Activated CD4-positive, alpha-beta T cell treated with anti-CD3 and anti-CD28 coated beads for 36 hours (primary cell): ENCODE measurements around the gene ABCA13. TPM values are rescaled to one million over a fixed set of nuclear protein-coding genes. Genes with fewer than 3 reads are reported as not detected.

ENCODE experiments used
- ATAC-seq: fragments of 200-7000 bp; cut with Tn5 transposase; one replicate; pipeline ENCODE4 v1.10.0; 2021; ENCODE audit warnings: mild to moderate bottlenecking, moderate library complexity
- CTCF ChIA-PET: fragments of 350-600 bp; sonication (Branson Sonifier 250); formaldehyde crosslinking; loops from one replicate; lab custom pipeline; 2021; ENCODE audit warnings: antibody characterized with exemption; lab: Charles Lee
- POLR2A ChIA-PET: fragments of 350-600 bp; sonication (Branson Sonifier 250); formaldehyde crosslinking; loops from one replicate; lab custom pipeline; 2021; ENCODE audit warnings: antibody characterized with exemption, inconsistent platforms; lab: Charles Lee
- DNase-seq: peaks from one replicate; pipeline ENCODE4 v3.0.0-alpha.2; 2020
- H3K27ac Mint-ChIP-seq: one replicate; pipeline ENCODE4 v1.8.0; 2021; ENCODE audit warnings: mixed read lengths
- H3K27me3 Mint-ChIP-seq: one replicate; pipeline ENCODE4 v1.8.0; 2021; ENCODE audit warnings: mixed read lengths
- H3K36me3 Mint-ChIP-seq: one replicate; pipeline ENCODE4 v1.8.0; 2021; ENCODE audit warnings: low read depth, mixed read lengths
- H3K4me1 Mint-ChIP-seq: one replicate; pipeline ENCODE4 v1.8.0; 2021; ENCODE audit warnings: mixed read lengths
- H3K4me3 Mint-ChIP-seq: one replicate; pipeline ENCODE4 v1.8.0; 2021; ENCODE audit warnings: mild to moderate bottlenecking, moderate library complexity, mixed read lengths
- H3K9me3 Mint-ChIP-seq: one replicate; pipeline ENCODE4 v1.8.0; 2021; ENCODE audit warnings: low read depth, mixed read lengths
- intact Hi-C, 2 experiments: fragments of 100-400 bp; cut with DNase I in 1 of 2; cut with micrococcal nuclease in 1 of 2; formaldehyde crosslinking; loops; one replicate each; pipeline versions ENCODE4 v1.14.2 to v1.15.1; 2022 to 2024; cut with DNase I, micrococcal nuclease
- total RNA-seq, 2 experiments: library from RNA; stranded (reverse); gene quantifications; one replicate each; pipeline ENCODE4 v1.2.3, GENCODE V29; 2021

Gene ABCA13
- total RNA-seq, 2 experiments from 2014 or later = not detected

DNA sequence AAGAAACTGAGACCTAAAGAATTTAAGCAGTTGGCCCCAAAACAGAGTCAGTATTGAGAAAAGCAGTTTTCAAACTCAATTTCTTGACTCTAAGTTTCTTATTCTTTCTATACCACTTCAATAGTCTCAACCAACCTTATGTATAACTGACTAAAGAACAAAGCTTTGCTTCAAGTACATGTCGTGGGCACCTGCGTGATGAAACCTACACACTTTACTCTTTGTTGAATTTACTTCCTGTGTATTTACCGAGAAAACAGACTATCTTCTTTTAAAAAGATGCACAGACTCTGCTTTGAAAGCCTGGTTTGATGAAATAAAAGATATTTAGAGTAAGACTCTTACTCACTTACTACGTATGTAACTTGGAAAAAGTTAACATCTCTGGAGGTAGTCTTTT lies 455.9 kb downstream of the ABCA13 start:
- H3K27me3 Mint-ChIP-seq = no peaks in the 10 kb centered on the region
- H3K27ac Mint-ChIP-seq = no peak overlapping the region
- POLR2A ChIA-PET = no interaction called here
- DNase-seq = no peak
- intact Hi-C loops = no loop called here
- ATAC-seq = no peak
- H3K36me3 Mint-ChIP-seq = no peaks in the 10 kb centered on the region
- peaks cover 6% of the 10 kb centered on the region for H3K4me1 Mint-ChIP-seq
- H3K4me3 Mint-ChIP-seq = no peak overlapping the region
- CTCF ChIA-PET = no interaction called here
- no peaks in the 10 kb centered on the region for H3K9me3 Mint-ChIP-seq

DNA sequence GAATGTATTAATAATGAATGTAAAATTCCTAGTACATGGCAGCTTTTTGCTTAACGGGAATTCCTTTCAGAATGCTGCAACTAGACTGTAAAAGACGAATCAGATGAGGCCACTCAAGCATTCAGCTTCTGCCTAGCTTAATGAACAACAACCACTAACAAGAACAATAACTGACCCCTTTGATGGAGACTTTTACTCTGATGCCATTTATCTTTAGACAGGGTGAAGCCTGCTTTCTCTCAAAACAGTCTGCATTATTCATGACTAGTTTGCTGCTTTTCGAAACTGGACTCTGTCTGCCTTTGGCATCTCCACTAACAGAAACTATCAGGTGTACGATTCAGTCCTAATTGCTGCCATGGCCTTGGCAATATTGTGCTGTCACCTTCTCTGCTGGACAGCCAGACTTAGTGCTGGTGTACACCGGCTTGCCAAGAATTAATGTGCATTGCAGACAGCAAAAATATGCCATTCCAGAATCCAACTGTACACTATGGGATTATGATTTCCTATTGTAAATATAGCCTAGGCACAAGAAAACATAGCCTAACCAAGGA lies 457.6 kb downstream of the ABCA13 start:
- intact Hi-C loops = no loop called here
- H3K4me3 Mint-ChIP-seq = no peak overlapping the region
- ATAC-seq = no peak
- no peak overlapping the region for H3K27ac Mint-ChIP-seq
- CTCF ChIA-PET = no interaction called here
- peaks cover 6% of the 10 kb centered on the region for H3K4me1 Mint-ChIP-seq
- H3K9me3 Mint-ChIP-seq = no peaks in the 10 kb centered on the region
- POLR2A ChIA-PET = no interaction called here
- no peaks in the 10 kb centered on the region for H3K27me3 Mint-ChIP-seq
- no peak for DNase-seq
- no peaks in the 10 kb centered on the region for H3K36me3 Mint-ChIP-seq

DNA sequence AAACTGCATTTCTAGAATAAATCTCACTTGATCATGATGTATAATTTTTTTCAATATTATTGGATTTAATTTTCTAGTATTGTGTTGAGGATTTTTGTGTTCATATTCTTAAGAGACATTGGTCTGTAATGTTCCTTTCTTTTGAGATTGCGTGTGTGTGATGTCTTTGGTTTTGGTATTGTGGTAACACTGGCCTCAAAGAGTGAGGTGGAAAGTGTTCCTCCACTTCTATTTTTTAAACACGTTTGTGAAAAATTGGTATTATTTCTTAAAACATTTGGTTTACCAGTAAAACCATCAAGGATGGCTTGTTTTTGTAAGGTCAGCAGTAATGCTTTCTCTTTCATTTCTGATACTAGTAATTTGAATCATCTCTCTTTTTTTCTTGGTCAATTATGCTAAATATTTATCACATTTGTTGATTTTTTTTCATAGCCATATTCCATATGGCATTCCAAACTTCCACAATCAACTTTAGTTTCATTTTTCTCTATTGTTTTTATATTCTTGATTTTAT lies 462.9 kb downstream of the ABCA13 start:
- Mint-ChIP-seq H3K27ac (no peak overlapping the region), H3K36me3 (no peaks in the 10 kb centered on the region), H3K9me3 (no peaks in the 10 kb centered on the region), H3K4me3 (no peak overlapping the region), H3K27me3 (no peaks in the 10 kb centered on the region), H3K4me1 (no peaks in the 10 kb centered on the region)
- CTCF ChIA-PET = no interaction called here
- ATAC-seq (no peak), DNase-seq (no peak)
- POLR2A ChIA-PET = no interaction called here
- intact Hi-C loops = no loop called here

DNA sequence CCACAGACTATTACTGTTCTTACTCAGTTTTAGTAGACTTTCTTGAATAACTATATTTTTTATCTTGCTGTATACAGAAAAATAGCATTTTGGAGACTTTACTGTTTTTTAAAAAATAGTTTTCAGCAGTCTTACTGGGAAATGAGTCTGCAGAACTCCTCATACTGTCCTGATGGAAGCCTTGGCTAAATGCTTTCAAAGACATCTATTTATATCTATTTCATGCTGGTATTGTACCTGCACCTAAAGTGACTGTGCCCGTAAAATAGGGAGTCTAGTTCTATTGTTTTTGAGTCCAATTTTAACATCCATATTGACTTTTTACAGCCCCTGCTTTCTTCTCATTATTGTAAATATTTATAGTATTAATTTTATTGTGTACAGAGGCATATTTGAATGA lies 464.5 kb downstream of the ABCA13 start:
- ChIA-PET CTCF (interaction anchor here (0.9 kb wide), 1 partner anchor 15 kb away, joined by 4 read pairs; no protein-coding TSS in a partner anchor), POLR2A (no interaction called here)
- Mint-ChIP-seq H3K4me3 (no peak overlapping the region), H3K27ac (no peak overlapping the region), H3K4me1 (no peaks in the 10 kb centered on the region), H3K27me3 (no peaks in the 10 kb centered on the region), H3K36me3 (no peaks in the 10 kb centered on the region), H3K9me3 (no peaks in the 10 kb centered on the region)
- DNase-seq (no peak), ATAC-seq (no peak)
- intact Hi-C loops = no loop called here

DNA sequence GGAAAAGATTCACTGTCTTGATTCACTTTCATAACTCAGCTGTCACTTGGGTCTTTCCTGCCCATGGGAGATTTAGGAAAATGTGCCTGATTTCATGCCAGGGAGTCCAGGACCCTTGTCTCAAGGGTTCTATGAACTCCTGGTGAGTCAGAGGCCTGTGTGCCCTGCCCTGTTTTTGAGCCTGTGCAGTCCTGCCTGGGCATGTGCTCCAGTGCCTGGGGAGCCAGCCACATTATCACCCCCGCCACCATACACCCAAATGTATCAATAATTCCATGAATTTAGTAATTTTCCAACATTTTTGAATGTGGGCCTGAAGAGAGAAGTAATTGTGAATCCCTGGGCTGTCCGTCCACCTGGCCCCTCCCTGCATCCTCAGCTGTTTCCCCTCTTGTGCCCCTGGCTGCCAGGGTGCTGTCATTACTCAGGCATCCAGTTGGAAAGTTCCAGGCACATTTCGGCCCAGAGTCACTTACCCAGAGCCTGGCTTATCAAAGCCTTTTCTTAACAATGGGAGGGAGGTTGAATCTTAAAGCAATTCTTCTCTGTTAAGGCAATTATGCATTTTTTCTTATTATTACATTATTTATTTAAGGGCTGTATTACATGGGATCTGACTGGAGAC lies 465.2 kb downstream of the ABCA13 start:
- Mint-ChIP-seq H3K4me3 (no peak overlapping the region), H3K27ac (no peak overlapping the region), H3K27me3 (no peaks in the 10 kb centered on the region), H3K4me1 (no peaks in the 10 kb centered on the region), H3K36me3 (no peaks in the 10 kb centered on the region), H3K9me3 (no peaks in the 10 kb centered on the region)
- ChIA-PET POLR2A (no interaction called here), CTCF (no interaction called here)
- ATAC-seq (no peak), DNase-seq (no peak)
- intact Hi-C loops = no loop called here

DNA sequence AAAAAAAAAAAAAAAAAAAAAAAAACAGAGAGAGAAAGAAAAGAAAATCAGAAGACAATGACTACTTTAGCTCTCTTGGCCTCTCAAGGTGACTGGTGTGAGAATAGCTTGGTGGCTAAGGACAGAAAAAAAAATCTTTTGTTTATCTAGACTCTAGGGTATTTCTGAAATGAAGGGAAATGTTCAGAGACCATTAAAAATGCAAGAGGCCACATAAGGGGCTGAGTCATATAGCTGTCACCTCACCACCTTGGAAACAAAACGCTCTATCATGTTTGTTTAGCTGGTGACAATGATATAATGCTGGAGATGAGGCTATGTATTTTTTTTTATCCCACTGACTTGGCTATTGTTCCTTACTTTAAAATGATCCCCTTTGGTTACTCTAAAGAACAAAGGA lies 466.1 kb downstream of the ABCA13 start:
- Mint-ChIP-seq H3K27ac (no peak overlapping the region), H3K36me3 (no peaks in the 10 kb centered on the region), H3K9me3 (no peaks in the 10 kb centered on the region), H3K27me3 (no peaks in the 10 kb centered on the region), H3K4me3 (no peak overlapping the region), H3K4me1 (no peaks in the 10 kb centered on the region)
- POLR2A ChIA-PET = no interaction called here
- CTCF ChIA-PET = no interaction called here
- ATAC-seq (no peak), DNase-seq (no peak)
- intact Hi-C loops = no loop called here

DNA sequence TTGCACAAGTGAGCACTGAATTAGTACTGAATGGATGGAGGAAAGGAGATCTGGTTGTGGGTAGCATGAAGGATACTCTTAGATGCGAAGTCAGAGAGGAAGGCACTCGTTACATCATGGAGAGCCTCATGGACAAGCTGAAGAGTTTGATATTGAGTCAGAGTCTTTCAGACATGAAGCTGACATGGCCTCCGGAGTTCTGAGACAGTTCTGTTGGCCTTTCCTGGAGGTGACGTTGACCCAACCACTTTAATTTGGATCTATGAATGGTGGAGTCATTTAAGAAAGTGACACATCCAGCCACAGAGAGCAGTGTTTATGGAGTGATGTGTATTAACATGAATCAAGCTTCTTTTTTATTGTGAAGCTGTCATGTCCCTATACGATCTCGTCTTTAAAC lies 466.8 kb downstream of the ABCA13 start:
- DNase-seq (no peak), ATAC-seq (no peak)
- ChIA-PET CTCF (no interaction called here), POLR2A (no interaction called here)
- Mint-ChIP-seq H3K4me1 (no peaks in the 10 kb centered on the region), H3K27me3 (no peaks in the 10 kb centered on the region), H3K27ac (no peak overlapping the region), H3K4me3 (no peak overlapping the region), H3K9me3 (no peaks in the 10 kb centered on the region), H3K36me3 (no peaks in the 10 kb centered on the region)
- intact Hi-C loops = no loop called here

DNA sequence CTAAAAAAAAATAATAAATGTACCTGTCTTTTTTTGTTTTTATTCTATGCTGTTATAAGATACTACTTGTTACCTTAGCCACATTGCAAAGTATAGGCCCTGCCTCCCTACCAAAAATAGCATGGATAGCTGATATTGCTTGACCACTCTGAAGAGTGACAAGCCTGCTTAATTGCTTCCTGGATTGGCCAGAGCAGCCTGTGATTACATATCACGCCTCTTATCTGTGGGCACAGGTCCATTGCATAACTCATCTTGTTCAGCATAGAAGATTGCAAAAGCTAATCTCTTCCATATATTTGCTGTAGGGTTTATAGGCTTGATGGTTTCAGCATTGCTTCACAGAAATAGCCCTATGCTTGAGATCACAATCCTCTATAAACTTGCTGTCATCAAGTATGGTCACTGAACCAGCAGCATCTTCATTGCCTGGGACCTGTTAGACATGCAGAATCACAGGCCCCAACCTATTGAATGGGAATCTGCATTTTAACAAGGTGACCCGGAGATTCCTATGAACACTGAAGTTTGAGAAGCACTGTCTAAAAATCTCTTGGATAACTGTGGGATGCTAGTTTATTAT lies 472.3 kb downstream of the ABCA13 start:
- H3K4me3 Mint-ChIP-seq = no peak overlapping the region
- intact Hi-C loops = no loop called here
- no peaks in the 10 kb centered on the region for H3K4me1 Mint-ChIP-seq
- ChIA-PET CTCF (no interaction called here), POLR2A (interaction anchor here (0.6 kb wide), 1 partner anchor 24 kb away, joined by 3 read pairs; no protein-coding TSS in a partner anchor)
- H3K9me3 Mint-ChIP-seq = no peaks in the 10 kb centered on the region
- no peak for ATAC-seq
- no peaks in the 10 kb centered on the region for H3K27me3 Mint-ChIP-seq
- H3K36me3 Mint-ChIP-seq = no peaks in the 10 kb centered on the region
- H3K27ac Mint-ChIP-seq = no peak overlapping the region
- DNase-seq = no peak

DNA sequence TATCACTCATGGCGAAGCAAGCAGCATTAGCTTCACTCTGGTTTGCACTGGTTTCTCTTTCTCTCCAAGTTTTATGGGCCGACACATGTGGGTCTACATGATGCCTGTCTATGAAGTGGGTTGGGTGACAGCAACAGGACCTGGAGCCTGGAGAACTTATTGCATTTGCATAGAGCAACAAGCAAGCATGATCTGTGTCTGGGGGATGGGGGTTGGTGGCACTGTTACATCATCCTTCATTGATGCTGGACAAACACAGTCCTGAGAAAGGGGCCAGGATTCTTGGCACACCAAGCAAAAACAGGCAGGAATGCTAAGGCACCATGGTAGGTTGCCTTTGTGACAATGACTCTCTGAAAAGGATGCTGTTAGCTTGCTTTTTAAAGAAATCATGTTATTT lies 486.9 kb downstream of the ABCA13 start:
- no peak overlapping the region for H3K27ac Mint-ChIP-seq
- DNase-seq (no peak), ATAC-seq (no peak)
- H3K27me3 Mint-ChIP-seq = no peaks in the 10 kb centered on the region
- no peaks in the 10 kb centered on the region for H3K4me1 Mint-ChIP-seq
- H3K36me3 Mint-ChIP-seq = no peaks in the 10 kb centered on the region
- H3K9me3 Mint-ChIP-seq = no peaks in the 10 kb centered on the region
- intact Hi-C loops = no loop called here
- POLR2A ChIA-PET = no interaction called here
- H3K4me3 Mint-ChIP-seq = no peak overlapping the region
- CTCF ChIA-PET = no interaction called here

DNA sequence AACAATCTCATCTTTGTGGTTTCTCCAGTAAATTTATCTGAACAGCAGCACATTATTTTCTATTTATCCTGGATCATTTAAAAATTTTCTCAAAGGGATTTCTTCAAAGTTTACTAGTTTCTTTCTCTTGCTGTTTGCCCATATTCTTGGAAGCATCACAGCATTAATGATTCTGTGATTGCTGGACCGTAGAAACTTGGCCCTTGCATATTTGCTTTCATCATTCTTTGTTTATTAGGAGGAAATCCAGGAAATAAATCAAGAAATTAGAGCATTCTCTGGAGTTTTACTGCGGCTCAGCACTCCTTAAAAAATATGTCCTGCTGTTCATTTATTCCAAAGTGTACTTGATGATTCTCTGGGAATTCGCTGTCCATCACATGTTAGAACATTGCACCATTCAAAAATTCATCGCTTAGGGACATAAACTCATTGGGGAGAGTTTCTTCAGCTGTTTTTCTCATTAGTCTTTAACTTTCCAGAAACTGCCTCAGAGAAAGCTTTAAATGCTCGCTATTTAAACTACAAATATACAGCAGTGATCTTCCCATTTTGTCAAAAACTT lies 489.1 kb downstream of the ABCA13 start:
- CTCF ChIA-PET = no interaction called here
- H3K9me3 Mint-ChIP-seq = no peaks in the 10 kb centered on the region
- no peak overlapping the region for H3K27ac Mint-ChIP-seq

DNA sequence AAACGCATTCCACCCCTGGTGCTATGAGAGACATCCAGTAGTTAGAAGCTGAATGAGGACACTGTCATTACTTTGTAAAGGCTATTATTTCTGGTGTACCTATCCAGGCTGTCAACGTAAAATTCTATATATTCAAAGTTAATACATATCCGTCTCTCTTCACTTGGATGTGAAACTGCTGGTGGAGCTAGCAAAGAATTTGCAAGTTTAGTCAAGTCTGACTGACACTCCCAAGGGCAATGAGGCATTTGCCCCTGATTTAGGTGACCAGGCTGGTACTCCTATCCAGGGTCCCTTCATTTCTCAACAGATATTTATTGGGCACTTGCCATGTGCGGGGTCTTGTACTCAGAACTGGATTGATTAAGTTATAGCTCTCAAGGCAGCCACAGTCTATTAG lies 493.0 kb downstream of the ABCA13 start:
- DNase-seq = no peak
- intact Hi-C loops = no loop called here
- no peaks in the 10 kb centered on the region for H3K36me3 Mint-ChIP-seq
- ChIA-PET POLR2A (no interaction called here), CTCF (no interaction called here)
- no peaks in the 10 kb centered on the region for H3K4me1 Mint-ChIP-seq
- H3K27ac Mint-ChIP-seq = no peak overlapping the region
- H3K9me3 Mint-ChIP-seq = no peaks in the 10 kb centered on the region
- H3K27me3 Mint-ChIP-seq = no peaks in the 10 kb centered on the region
- no peak for ATAC-seq
- no peak overlapping the region for H3K4me3 Mint-ChIP-seq

More for the DNA sequence above, 489.1 kb downstream of the ABCA13 start:
- intact Hi-C loops = no loop called here
- DNase-seq = no peak
- Mint-ChIP-seq H3K4me1 (no peaks in the 10 kb centered on the region), H3K4me3 (no peak overlapping the region), H3K27me3 (no peaks in the 10 kb centered on the region), H3K36me3 (no peaks in the 10 kb centered on the region)
- POLR2A ChIA-PET = no interaction called here
- no peak for ATAC-seq
